HuH-7.5 (cell line): Measurements from ENCODE around the gene SUPT5H.

ENCODE experiments used
- DNase-seq: peaks from one replicate; pipeline ENCODE4 v3.0.0; 2011; ENCODE audit warnings: low spot score

SUPT5H gene

GRCh38 chr19:39445196-39446111 lies at the start of gene SUPT5H:
Gene SUPT5H (plus strand): TSS chr19:39445582. CDS start chr19:39445891, 309 bp downstream.
- DNase-seq, result peak; percentile 97

- peak; percentile 97 for DNase-seq
Observed at GRCh38 chr19:39397360-39398296, 47.8 kb upstream of the SUPT5H start.

GRCh38 chr19:39398297-39398864 lies 47.0 kb upstream of the SUPT5H start:
- no peak for DNase-seq

- no peak for DNase-seq
Observed at GRCh38 chr19:39399668-39400050, 45.7 kb upstream of the SUPT5H start.

- no peak for DNase-seq
Observed at GRCh38 chr19:39400061-39400460, 45.3 kb upstream of the SUPT5H start.

GRCh38 chr19:39401070-39401548 lies 44.3 kb upstream of the SUPT5H start:
- DNase-seq, result no peak

GRCh38 chr19:39401549-39402345 lies 43.6 kb upstream of the SUPT5H start:
- DNase-seq, result no peak

- DNase-seq, result peak; percentile 77
Observed at GRCh38 chr19:39402346-39403300, 42.8 kb upstream of the SUPT5H start.

GRCh38 chr19:39403331-39404312 lies 41.8 kb upstream of the SUPT5H start:
- no peak for DNase-seq

GRCh38 chr19:39405261-39405957 lies 40.0 kb upstream of the SUPT5H start:
- DNase-seq, result no peak

GRCh38 chr19:39405958-39406655 lies 39.3 kb upstream of the SUPT5H start:
- peak; percentile 61 for DNase-seq

- DNase-seq, result peak; percentile 98
Observed at GRCh38 chr19:39406656-39407409, 38.5 kb upstream of the SUPT5H start, which contains the start of gene ZFP36. Gene ZFP36 (plus strand): TSS chr19:39406847. CDS start chr19:39406905, 58 bp downstream.

GRCh38 chr19:39407410-39407659 lies 38.0 kb upstream of the SUPT5H start:
- DNase-seq, result no peak

GRCh38 chr19:39407660-39408391 lies 37.6 kb upstream of the SUPT5H start:
- no peak for DNase-seq

- DNase-seq, result no peak
Observed at GRCh38 chr19:39408392-39409207, 36.8 kb upstream of the SUPT5H start.
